Raji (cell line): ENCODE data around the gene LHX3.

Experiments used
- POLR2A ChIP-seq: IDR thresholded peaks from 2 replicates; pipeline ENCODE4 v1.6.1; 2011; ENCODE audit warnings: low read depth, low read length, control low read depth; ENCODE audit not compliant: insufficient read depth

Gene LHX3

DNA sequence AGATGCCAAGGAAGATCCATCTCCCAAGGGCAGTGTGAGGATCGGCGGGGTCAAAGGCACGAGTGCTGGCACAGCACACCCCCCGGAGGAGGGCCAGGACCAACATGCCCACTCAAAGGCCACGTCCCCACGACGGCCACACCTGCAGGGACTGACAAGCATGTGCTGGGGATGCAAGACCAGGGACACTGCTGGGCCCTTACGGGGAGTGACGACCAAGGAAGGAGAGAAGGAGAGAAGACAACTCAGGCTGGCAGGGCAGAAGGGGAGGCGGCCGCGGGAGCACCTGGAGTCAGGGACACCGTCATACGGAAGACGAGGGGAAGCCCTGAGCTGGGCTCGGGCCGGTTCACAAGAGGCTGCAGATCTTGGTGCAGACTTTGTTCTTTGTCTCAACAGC is 30.2 kb upstream of the LHX3 start:
- no peak for TF ChIP-seq POLR2A

DNA sequence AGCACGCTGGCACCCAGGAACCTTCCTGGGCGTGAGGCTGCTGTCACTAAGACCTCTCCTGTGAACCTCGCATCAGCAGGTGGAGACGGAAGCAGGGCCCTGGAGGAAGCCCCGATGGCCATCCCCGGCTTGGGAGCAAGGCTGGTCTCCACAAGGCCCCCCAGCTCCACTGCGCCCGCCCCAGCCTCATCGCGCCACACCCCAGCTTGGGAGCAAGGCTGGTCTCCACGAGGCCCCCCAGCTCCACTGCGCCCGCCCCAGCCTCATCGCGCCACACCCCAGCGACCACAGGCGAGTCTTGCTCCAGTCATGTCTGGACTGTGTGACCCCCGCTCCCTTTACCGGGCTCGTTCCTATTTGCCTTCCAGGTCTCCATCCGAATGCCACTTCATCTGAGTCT is 29.7 kb upstream of the LHX3 start:
- TF ChIP-seq POLR2A, result no peak

DNA sequence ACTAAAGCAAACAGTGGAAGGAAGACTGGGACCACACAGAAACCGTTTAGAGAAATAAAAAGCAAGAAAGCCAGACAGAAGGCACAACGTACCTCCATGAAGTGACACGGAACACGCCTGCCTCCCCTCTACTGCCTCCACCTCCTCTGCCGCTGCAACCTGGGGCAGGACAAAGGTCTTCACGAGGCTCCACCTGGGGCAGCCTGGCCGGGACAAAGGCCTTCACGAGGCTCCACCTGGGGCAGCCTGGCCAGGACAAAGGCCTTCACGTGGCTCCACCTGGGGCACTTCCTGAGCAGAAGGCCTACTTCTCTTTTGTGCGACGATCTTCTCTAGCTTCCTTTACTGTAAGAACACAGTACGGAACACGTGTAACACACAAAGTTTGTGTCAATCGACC is 28.9 kb upstream of the LHX3 start:
- TF ChIP-seq POLR2A, result no peak

DNA sequence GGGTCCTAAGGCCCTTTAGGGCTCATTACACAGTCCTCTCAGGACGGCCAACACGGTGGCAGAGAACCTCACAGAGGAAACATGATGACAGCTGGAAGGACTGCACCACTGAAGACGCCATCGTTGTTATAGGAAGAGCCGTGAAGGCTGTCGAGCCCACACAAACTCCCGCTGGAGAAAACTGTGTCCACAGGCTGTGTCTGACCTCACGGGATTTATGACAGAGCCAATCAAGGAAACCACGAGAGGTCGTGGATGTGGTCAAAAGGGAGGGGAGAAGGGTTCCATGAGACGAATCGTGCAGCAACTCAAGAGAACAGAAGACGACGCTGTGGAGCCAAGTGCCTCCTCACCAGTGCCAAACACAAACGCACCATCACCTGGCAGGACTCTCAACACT is 28.5 kb upstream of the LHX3 start:
- no peak for TF ChIP-seq POLR2A

DNA sequence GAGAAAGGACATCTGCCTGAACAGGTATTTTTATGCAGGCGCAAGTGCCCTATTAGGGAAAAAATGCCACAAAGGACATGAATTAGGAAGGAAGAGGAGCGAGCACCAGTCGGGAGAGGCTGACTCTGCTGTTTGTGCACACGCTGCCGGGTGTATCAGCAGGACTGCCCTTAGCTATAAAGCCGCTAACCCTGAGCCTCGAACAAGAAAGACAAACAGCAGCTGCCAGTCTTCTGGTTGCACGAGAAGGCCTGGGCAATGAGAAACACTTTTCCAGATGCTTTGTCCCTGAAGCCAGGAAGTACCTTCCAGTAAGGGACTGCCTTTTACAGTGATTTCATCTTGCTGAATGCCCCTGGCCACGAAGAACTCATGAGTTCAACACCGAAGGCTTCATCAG is 28.0 kb upstream of the LHX3 start:
- no peak for TF ChIP-seq POLR2A

DNA sequence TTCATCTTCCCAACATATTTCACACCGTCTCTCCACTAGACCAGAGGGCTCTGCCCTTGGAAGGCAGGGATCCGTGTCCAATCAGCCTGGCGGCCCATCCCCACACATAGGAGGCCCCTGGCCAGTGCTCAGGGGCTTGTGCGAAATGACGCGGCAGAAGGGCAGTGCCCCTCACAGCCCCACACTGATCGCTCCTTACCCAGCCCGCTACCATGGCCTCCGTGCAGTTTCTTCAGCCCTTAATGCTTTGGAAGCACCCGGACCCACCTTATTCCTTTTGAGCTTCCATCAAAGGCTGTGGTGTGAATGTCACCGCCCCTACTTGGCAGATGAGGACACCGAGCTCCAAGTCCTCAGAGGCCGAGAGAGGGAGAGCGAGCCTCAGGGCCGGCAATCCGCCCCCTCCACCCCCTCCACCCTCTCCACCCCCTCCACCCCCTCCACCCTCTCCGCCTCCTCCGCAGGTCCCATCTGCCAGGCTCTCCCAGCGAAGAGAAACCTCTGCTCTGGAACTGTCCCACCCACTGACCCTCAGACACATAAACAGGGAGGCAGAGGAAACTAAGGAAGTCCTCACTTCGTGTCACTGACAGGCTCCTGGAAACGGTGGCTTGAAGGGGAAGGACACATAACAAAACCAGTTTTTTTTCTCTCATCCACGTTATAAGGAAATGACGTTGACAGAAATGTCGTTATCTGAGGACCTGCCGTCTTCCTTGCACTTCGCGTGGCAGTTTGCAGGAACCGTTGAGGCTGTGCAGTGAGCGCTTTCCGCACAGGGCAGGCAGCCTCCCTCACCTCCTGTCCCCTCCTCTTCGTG is 26.8 kb upstream of the LHX3 start:
- TF ChIP-seq POLR2A, result no peak

DNA sequence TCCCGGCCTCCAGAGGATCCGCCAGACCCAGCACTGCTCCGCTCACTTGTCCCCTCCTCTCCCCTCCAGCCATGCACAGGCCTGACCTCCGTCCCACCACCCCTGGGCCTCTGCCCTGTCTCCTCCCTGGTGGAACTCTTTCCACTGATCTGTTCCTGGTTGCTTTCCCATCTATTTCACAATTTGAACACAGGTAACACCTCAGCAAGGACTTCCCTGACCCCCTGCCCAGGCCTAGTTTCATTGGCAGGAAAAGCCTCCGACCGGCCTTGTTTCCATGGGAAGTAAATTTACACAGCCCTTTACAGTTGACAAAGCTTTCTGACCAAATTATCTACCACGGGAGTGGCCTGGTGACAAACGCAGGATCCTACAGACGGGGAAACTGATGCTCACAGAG is 25.8 kb upstream of the LHX3 start:
- TF ChIP-seq POLR2A, result no peak

DNA sequence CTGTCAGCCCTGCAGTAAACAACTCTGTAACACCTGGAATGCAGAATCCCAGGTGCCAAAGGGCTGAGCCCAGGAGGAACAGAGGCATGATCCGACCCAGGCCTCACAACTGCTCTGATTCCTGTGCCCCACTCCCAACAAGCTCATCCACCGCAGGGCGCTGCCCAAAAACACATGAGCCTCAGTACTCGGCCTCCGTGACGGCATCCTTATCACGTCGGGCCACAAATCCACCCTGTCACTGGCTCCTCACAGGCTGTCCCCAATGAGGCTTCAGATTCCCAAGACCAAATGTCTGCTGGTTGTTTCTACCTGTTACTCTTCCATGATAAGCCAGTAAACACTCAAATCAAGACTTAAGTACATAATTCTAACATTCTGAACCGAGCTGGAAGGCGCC is 25.4 kb upstream of the LHX3 start:
- TF ChIP-seq POLR2A, result no peak

DNA sequence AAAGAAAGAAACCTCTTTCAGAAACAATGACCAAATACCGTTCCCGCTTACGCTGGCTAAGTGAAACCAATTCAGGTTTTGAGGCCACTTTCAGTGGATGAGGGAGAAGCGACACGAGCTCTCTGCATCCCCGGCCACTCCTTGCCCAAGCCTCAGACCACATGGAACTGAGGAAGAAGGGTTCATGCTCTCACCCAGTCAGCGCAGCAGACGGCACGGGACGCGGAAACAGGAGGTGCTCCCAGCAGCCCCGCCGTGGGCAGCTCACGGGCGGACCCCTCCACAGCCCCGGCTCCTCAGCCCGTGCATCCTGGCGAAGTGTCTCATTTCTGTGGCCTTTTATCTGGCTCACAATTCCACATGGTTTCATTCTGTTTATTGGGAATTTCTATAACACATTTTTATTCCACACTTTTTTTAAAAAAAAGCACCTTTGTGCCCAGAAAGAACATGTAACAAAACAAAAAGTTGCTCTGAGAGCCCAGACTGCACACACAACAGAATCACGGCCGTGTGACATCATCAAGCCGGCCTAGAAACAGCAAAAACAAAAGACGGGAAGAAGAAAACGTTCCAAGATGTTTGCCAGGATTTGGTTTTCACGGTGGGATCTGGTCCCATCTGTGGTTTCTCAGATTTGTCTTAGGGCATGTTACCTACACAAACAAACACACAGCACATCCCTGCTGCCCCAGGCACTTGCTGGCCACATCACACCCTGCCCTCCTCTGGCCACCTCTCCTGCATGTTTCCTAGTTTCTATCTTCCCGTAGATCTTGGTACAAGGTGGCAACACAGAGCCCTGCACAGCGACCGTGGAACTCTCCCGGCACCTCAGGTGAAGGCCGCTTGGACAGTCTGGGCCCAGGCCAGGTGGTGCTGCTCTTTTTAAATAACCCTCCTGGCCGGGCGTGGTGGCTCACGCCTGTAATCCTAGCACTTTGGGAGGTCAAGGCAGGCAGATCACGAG is 24.5 kb upstream of the LHX3 start:
- no peak for TF ChIP-seq POLR2A

DNA sequence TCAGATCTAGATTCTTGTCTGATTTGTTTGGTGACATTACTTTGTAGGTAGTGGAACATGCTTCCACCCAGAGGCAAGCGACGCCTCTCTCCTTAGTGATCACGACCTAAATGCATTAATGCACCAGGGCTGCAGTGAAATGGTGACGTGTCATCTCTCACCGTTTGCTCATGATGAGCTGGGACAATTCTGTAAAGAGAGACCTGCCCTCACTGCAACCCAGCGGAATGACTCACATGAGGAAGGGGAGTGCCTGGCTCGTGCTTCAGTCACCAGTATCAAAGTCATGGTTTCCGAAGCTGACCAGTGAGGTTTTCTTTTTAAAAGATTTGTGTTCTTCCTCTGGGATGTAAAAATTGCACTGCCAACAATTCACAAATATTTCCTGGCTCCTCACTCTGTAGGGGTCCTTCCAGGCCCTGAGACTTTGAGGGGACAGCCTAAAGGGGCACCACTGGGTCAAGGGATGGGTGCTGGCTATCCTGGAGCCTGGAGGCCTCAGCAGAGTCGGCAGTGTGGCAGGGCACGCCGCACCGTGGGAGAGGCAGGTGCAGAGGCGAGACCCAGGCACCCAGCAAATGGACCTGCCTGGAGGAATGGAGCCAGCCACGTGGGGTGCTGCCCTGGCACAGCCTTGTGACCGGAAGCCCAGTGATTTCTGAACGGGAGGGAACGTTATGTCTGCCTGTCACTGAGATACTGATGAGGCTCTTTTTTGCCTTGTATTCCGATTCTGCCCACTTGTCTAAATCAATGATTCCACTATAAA is 23.4 kb upstream of the LHX3 start:
- no peak for TF ChIP-seq POLR2A

DNA sequence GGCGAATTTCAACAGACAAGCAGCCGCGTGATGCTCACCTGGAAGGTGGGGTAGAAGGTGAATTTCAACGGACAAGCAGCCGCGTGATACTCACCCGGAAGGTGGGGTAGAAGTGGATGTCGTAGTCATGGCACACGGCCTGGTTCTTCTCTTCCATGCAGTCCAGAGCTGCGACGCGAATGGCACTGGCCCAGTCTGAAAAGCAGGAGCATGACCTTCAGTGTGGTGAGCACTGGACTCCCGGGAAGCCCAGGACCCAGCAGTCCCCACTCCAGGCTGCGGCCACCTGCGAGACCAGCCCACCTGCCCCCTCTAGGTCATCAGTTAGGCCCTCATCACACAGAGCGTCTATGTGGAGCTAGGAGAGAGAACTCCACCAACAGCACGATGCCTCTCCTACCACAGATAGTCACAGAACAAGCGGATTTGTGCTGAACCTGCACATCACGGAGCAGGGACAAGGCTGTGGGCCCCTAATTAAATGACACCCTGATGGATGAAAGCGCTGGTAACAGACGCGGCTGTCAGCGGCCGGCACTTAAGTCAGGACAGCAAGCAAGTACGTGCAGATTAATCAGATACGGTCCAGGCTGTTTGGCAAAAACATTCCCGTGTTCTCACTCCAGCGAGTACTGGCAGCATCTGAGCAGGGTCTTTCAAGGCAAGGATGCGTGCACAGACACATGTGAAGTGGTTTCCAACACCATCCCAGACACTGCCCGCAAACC is 21.9 kb upstream of the LHX3 start:
- no peak for TF ChIP-seq POLR2A

DNA sequence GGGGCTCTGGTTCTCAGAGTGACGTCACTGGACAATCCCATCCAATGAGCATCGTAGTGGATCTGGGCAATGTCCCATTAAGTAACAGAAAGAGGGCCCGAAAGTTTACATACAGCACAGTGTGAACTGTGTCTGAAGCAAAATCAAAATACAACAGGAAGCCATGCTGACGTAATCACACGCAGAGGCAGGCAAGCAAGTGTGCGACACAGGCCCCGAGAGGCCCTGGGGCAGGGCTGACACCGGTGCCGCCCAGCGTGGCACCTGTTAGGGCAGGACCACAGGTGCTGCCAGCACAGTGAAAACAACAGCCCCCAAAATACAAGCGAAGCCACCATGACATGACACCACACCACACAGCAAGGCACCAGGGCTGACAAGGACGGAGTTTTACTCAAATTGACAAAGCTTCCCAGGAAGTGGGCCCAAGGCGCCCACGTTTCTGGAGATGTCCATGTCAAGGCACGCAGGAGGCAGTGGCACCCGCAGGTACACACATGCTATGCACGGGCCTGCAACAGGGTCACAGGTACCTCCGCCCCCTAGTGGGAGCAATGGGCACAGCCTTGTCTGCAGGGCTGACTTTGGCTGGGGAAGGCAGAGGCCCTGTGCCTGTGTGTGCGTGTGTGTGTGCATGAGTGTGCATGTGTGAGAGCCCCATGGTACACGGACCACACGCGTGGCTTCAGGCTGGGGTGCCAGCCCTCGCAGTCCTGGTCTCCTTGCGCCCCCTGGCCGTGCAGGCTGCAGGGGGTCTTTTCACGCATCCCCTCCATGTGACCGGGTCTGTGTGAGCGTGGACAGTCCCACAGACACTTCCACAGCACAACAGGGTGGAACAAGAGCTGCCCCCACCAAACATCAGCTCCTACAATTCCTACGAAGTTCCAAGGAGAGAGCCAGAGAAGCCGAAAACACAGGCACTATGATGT is 21.1 kb upstream of the LHX3 start:
- no peak; the same call in 1 of the 2 replicates for TF ChIP-seq POLR2A

DNA sequence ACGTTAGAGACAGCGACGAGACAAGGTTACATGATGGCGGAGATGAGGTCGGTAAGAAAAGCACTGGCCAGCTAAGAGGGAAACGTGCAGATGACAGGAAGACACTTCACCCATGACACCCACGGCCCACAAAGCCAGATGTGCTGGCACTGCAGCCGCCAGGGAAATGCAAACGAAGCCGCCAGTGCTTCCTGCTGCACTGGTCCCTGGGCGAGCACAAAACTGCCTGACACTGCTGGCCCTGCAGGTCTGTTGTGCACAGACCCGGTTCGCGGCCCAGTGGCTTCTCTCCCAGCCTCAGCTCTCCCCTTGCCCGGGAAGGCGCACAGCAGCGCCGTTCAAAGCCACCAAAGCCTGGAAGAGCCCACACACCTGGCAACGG is 20.4 kb upstream of the LHX3 start:
- TF ChIP-seq POLR2A, result peak; percentile 30; the same call in 1 of the 2 replicates
